Tracheal epithelial cell (primary cell): Measurements from ENCODE around the gene STK11. TPM values are rescaled to one million over a fixed set of nuclear protein-coding genes. Genes with fewer than 3 reads are reported as not detected.

Source experiments
- total RNA-seq: library from RNA; depleted of rRNA; stranded (reverse); fragments of >200 nt; gene quantifications from 2 replicates; pipeline ENCODE4 v1.2.1, GENCODE V29; 2014

The STK11 gene
- total RNA-seq: 131 and 132 TPM in 2 replicates

GRCh38 chr19:1205114-1206099 lies at the start of gene STK11:
Gene STK11 (plus strand): TSS chr19:1205778. CDS start chr19:1206914, 1,136 bp downstream.

GRCh38 chr19:1173845-1174809 lies 31.5 kb upstream of the STK11 start, which contains the start of gene SBNO2:
Gene SBNO2 (minus strand): TSS chr19:1174268. CDS start chr19:1154276, 19,992 bp downstream.

GRCh38 chr19:1237754-1238368 lies 32.3 kb downstream of the STK11 start, which contains the start of gene CBARP:
Gene CBARP (minus strand): TSS chr19:1238005. CDS start chr19:1236100, 1,905 bp downstream.

GRCh38 chr19:1241417-1242095 lies 36.0 kb downstream of the STK11 start, which contains the start of gene ATP5F1D:
Gene ATP5F1D (plus strand): TSS chr19:1241751. CDS start chr19:1241851, 100 bp downstream.

GRCh38 chr19:1248139-1248785 lies 42.7 kb downstream of the STK11 start, which contains the start of gene MIDN:
Gene MIDN (plus strand): TSS chr19:1248583. CDS start chr19:1250297, 1,714 bp downstream.

GRCh38 chr19:1269065-1269477 lies 63.5 kb downstream of the STK11 start, which contains the start of gene CIRBP:
Gene CIRBP (plus strand): TSS chr19:1269332. CDS start chr19:1270934, 1,602 bp downstream.

GRCh38 chr19:1275260-1275975 lies 69.8 kb downstream of the STK11 start, which contains the start of gene FAM174C:
Gene FAM174C (plus strand): TSS chr19:1275530. CDS start chr19:1275550, 20 bp downstream.

Other genes with a start within 250 kb of the STK11 start
- gene WDR18, start 221.4 kb upstream of the STK11 start, total RNA-seq: 42.2 and 66.0 TPM in 2 replicates
- gene GRIN3B, start 205.4 kb upstream of the STK11 start, total RNA-seq: 0.85 and 1.2 TPM in 2 replicates
- gene TMEM259, start 184.7 kb upstream of the STK11 start, total RNA-seq: 79.7 and 84.3 TPM in 2 replicates
- gene RNU6-2, start 184.3 kb upstream of the STK11 start, total RNA-seq: not detected in 2 replicates
- gene CNN2, start 179.2 kb upstream of the STK11 start, total RNA-seq: 137 and 224 TPM in 2 replicates
- 5.3 and 7.9 TPM in 2 replicates for gene ABCA7, start 165.7 kb upstream of the STK11 start, total RNA-seq
- gene ARHGAP45, start 138.6 kb upstream of the STK11 start, total RNA-seq: 5.1 and 16.9 TPM in 2 replicates
- 47.7 and 55.9 TPM in 2 replicates for gene POLR2E, start 110.4 kb upstream of the STK11 start, total RNA-seq
- 444 and 452 TPM in 2 replicates for gene GPX4, start 101.8 kb upstream of the STK11 start, total RNA-seq
- 22.4 and 70.8 TPM in 2 replicates for gene SBNO2, start 31.5 kb upstream of the STK11 start, total RNA-seq
- gene CBARP, start 32.2 kb downstream of the STK11 start, total RNA-seq: 4.0 and 7.5 TPM in 2 replicates
- 13.9 and 21.4 TPM in 2 replicates for gene ATP5F1D, start 36.0 kb downstream of the STK11 start, total RNA-seq
- 12.8 and 30.7 TPM in 2 replicates for gene MIDN, start 42.8 kb downstream of the STK11 start, total RNA-seq
- gene CIRBP, start 63.6 kb downstream of the STK11 start, total RNA-seq: 114 and 137 TPM in 2 replicates
- gene FAM174C, start 69.8 kb downstream of the STK11 start, total RNA-seq: 37.3 and 46.0 TPM in 2 replicates
- not detected in 2 replicates for gene EFNA2, start 80.1 kb downstream of the STK11 start, total RNA-seq
- gene NDUFS7, start 178.1 kb downstream of the STK11 start, total RNA-seq: 104 and 113 TPM in 2 replicates
- 25.4 and 48.9 TPM in 2 replicates for gene GAMT, start 195.8 kb downstream of the STK11 start, total RNA-seq
- 76.1 and 80.6 TPM in 2 replicates for gene DAZAP1, start 201.8 kb downstream of the STK11 start, total RNA-seq
- gene RPS15, start 232.6 kb downstream of the STK11 start, total RNA-seq: 588 and 889 TPM in 2 replicates
- 0.21 and 0.24 TPM in 2 replicates for gene APC2, start 244.3 kb downstream of the STK11 start, total RNA-seq